Breast epithelium (tissue), 3 donors: Measurements from ENCODE around the gene PIP5K1B.

Experiments
- CTCF ChIP-seq, 3 donors: fragments of 450-650 bp; IDR thresholded peaks; one replicate each; pipeline ENCODE4 v1.5.1; 2016 to 2017; ENCODE audit warnings: antibody characterized with exemption in 3 of 3, mild to moderate bottlenecking in 3 of 3, moderate library complexity in 3 of 3
- POLR2AphosphoS5 ChIP-seq, 3 donors: sonication (generic); formaldehyde crosslinking; IDR thresholded peaks; one replicate each; pipeline ENCODE4 v1.6.1; 2017; ENCODE audit warnings: antibody characterized with exemption in 3 of 3

DNA sequence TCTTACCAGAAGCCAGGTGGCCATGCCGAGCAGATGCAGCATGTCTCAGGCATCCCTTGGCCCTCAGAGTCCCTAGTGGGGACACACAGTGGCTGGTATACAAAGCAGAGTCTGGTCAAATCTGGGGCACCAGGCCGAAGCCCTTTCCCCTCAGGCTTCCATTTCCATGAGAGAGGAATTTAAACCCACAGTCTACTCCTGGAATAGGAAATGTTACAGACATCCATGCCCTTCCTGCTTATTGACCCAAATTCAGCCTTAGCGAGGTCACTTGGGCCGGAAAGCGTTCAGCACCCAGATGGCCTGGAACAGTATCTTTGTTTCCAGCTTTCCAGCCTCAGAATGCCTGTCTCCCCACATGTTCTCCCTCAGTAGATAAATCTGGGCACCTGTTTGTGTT, 131.7 kb downstream of the PIP5K1B start:
- TF ChIP-seq CTCF (IDR thresholded peaks at IDR 0.05) (no peak), POLR2AphosphoS5 (IDR thresholded peaks at IDR 0.05) (no peak)
